ENCODE data around the gene STX10.

Gene STX10

DNA sequence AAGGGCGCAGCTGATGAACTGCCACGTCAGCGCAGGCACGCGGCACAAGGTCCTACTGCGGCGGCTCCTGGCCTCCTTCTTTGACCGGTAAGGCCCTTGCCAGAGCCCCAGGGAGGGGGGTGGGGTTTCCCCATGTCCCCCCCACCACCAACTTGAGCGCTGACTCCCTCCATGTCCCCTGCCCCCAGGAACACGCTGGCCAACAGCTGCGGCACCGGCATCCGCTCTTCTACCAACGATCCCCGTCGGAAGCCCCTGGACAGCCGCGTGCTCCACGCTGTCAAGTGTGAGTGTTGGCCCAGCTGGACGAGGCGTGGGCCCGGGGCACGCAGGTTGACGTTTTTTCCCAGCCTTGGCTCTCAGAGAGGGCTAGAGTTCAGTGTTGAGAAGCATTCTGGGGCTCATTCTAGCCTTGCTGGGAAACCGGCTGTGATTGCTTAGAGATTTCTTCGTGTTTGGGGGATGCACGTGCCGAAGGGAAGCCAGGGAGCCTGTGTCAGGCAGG lies 12.8 kb downstream of the STX10 start:
- H3K36me3 ChIP-seq (ENCODE audit: control insufficient read depth, insufficient read depth, low read length) = no peaks in the 10 kb centered on the region
- TF ChIP-seq CTCF (IDR thresholded peaks at IDR 0.05) = no peak
- no peak overlapping the region for H3K27ac ChIP-seq

GRCh38 chr19:13135068-13136062 lies 14.8 kb downstream of the STX10 start:
- no peaks in the 10 kb centered on the region for H3K36me3 ChIP-seq (ENCODE audit: control insufficient read depth, insufficient read depth, low read length)

More for the DNA sequence above, 12.8 kb downstream of the STX10 start:
- Histone ChIP-seq H3K27me3 (ENCODE audit: control insufficient read depth, insufficient read depth, low read length) (no peaks in the 10 kb centered on the region), H2AFZ (no peak overlapping the region), H3K4me3 (ENCODE audit: low read depth, low read length) (no peak overlapping the region), H3K4me1 (no peaks in the 10 kb centered on the region), H3K9ac (no peak overlapping the region), H3K9me3 (ENCODE audit: control insufficient read depth, low read length) (no peaks in the 10 kb centered on the region), H3K79me2 (peaks cover 17% of the 10 kb centered on the region), H3K4me2 (ENCODE audit: low read length) (no peak overlapping the region)

DNA sequence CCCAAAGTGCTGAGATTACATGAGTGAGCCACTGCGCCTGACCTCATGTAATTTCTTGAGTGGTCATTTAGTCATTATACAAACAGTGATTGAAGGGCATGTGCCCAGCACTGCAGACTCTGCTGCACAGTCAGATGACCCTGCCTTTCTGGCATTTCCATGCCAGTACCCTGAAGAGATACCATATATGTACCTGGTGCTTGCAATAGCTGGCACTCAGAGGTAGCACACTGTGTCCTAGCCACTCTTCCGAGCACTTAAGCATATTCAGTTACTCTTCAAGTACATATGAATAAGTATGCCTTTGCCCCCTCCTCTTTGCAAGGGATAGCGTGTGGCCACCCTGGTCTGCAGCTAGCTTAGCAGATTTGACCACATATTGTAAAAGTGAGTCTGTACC lies 15.5 kb downstream of the STX10 start:
- H3K36me3 ChIP-seq (ENCODE audit: control insufficient read depth, insufficient read depth, low read length) = no peaks in the 10 kb centered on the region
- H3K27me3 ChIP-seq (ENCODE audit: control insufficient read depth, insufficient read depth, low read length) = no peaks in the 10 kb centered on the region
- H3K4me2 ChIP-seq (ENCODE audit: low read length) = no peak overlapping the region
- H3K4me1 ChIP-seq = no peaks in the 10 kb centered on the region
- H3K9me3 ChIP-seq (ENCODE audit: control insufficient read depth, low read length) = no peaks in the 10 kb centered on the region
- H2AFZ ChIP-seq = no peak overlapping the region
- H3K79me2 ChIP-seq = peaks cover 25% of the 10 kb centered on the region
- no peak overlapping the region for H3K4me3 ChIP-seq (ENCODE audit: low read depth, low read length)
- TF ChIP-seq CTCF (IDR thresholded peaks at IDR 0.05) = no peak
- H3K27ac ChIP-seq = no peak overlapping the region
- no peak overlapping the region for H3K9ac ChIP-seq

More at GRCh38 chr19:13135068-13136062, 14.8 kb downstream of the STX10 start:
- no peaks in the 10 kb centered on the region for H3K4me1 ChIP-seq
- TF ChIP-seq CTCF (IDR thresholded peaks at IDR 0.05) = no peak
- no peak overlapping the region for H3K9ac ChIP-seq
- peaks cover 24% of the 10 kb centered on the region for H3K79me2 ChIP-seq
- no peak overlapping the region for H3K4me2 ChIP-seq (ENCODE audit: low read length)
- H2AFZ ChIP-seq = no peak overlapping the region
- H3K27me3 ChIP-seq (ENCODE audit: control insufficient read depth, insufficient read depth, low read length) = no peaks in the 10 kb centered on the region
- no peak overlapping the region for H3K4me3 ChIP-seq (ENCODE audit: low read depth, low read length)
- H3K9me3 ChIP-seq (ENCODE audit: control insufficient read depth, low read length) = no peaks in the 10 kb centered on the region
- H3K27ac ChIP-seq = no peak overlapping the region

DNA sequence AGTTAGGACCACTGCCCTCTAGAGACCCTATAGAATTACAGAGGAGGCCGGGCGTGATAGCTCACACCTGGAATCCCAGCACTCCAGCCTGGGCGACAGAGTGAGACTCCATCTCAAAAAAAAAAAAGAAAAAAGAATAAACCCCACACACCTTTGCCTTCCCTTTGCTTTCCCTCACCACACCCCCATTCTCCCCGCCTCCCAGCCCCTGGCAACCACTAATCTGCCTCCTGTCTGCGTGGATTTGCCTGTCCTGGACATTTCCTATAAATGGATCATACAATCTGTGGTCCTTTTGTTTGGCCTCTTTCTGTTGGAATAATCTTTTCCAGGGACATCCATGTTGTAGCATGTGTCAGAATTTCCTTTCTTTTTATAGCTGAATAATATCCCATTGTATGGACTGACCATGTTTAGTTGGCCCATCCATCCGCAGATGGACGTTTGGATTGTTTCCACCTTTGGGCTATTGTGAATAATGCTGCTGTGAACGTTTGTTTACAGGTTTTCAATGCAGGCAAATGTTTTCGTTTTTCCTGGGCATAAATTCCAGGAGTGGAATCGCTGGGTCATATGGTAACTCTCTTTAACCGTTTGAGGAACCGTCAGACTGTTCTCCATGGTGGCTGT lies 16.8 kb downstream of the STX10 start:
- Histone ChIP-seq H3K9ac (no peak overlapping the region), H2AFZ (no peak overlapping the region), H3K27ac (no peak overlapping the region), H3K36me3 (ENCODE audit: control insufficient read depth, insufficient read depth, low read length) (no peaks in the 10 kb centered on the region), H3K9me3 (ENCODE audit: control insufficient read depth, low read length) (no peaks in the 10 kb centered on the region), H3K4me1 (no peaks in the 10 kb centered on the region), H3K79me2 (peaks cover 28% of the 10 kb centered on the region), H3K27me3 (ENCODE audit: control insufficient read depth, insufficient read depth, low read length) (no peaks in the 10 kb centered on the region), H3K4me2 (ENCODE audit: low read length) (no peak overlapping the region), H3K4me3 (ENCODE audit: low read depth, low read length) (no peak overlapping the region)
- no peak for TF ChIP-seq CTCF (IDR thresholded peaks at IDR 0.05)
